Endothelial cell of umbilical vein (primary cell): ENCODE data around the gene MATK.
"Not testable (repeated sequence)": the region's sequence is repeated elsewhere in the genome, so short reads cannot be mapped to it uniquely, and the experiment has no call there.

ENCODE experiments used
- EZH2 ChIP-seq: IDR thresholded peaks from 2 replicates; pipeline ENCODE4 v1.6.1; 2012; ENCODE audit warnings: borderline replicate concordance, low read depth, mild to moderate bottlenecking, moderate library complexity, low read length, inconsistent platforms; ENCODE audit not compliant: severe bottlenecking
- GATA2 ChIP-seq: IDR thresholded peaks from 2 replicates; pipeline ENCODE4 v1.7.0; 2011; ENCODE audit warnings: low read depth, mild to moderate bottlenecking, moderate library complexity, mixed read lengths, low read length; ENCODE audit not compliant: insufficient read length, insufficient read depth
- JUN ChIP-seq: IDR thresholded peaks from 2 replicates; pipeline ENCODE4 v1.6.1; 2011; ENCODE audit warnings: borderline replicate concordance, low read depth; ENCODE audit not compliant: insufficient read length, insufficient read depth
- POLR2A ChIP-seq: IDR thresholded peaks from 2 replicates; pipeline ENCODE4 v1.6.1; 2012; ENCODE audit warnings: low read depth, mild to moderate bottlenecking, control low read depth, low read length
- POLR2AphosphoS5 ChIP-seq: IDR thresholded peaks from 2 replicates; pipeline ENCODE4 v1.6.1; 2012; ENCODE audit warnings: low read depth, mild to moderate bottlenecking, control low read depth, low read length, moderate library complexity; ENCODE audit not compliant: insufficient read depth
- TF ChIP-seq, protein P1 (sequence below), 2 donors: IDR thresholded peaks; 1 replicate in 1 of 2; 2 replicates in 1 of 2; pipeline ENCODE4 v1.5.1; 2011; ENCODE audit warnings: low read length in 2 of 2, mild to moderate bottlenecking in 2 of 2, moderate library complexity in 2 of 2, control low read depth in 1 of 2, inconsistent platforms in 1 of 2, low read depth in 1 of 2; ENCODE audit not compliant: insufficient read depth in 1 of 2; ENCODE audit errors: extremely low read depth in 1 of 2

DNA sequence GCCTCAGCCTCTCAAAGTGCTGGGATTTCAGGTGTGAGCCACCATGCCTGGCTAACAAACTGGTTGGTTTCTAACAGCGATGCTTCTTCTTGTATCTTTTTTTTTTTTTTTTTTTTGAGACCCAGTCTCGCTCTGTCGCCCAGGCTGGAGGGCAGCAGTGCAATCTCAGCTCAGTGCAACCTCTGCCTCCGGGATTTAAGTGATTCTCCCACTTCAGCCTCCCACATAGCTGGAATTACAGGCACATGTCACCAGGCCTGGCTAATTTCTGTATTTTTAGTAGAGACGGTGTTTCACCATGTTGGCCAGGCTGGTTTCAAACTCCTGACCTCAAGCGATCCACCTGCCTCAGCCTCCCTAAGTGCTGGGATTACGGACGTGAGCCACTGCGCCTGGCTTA is 30.0 kb upstream of the MATK start:
- TF ChIP-seq, protein P1, sequence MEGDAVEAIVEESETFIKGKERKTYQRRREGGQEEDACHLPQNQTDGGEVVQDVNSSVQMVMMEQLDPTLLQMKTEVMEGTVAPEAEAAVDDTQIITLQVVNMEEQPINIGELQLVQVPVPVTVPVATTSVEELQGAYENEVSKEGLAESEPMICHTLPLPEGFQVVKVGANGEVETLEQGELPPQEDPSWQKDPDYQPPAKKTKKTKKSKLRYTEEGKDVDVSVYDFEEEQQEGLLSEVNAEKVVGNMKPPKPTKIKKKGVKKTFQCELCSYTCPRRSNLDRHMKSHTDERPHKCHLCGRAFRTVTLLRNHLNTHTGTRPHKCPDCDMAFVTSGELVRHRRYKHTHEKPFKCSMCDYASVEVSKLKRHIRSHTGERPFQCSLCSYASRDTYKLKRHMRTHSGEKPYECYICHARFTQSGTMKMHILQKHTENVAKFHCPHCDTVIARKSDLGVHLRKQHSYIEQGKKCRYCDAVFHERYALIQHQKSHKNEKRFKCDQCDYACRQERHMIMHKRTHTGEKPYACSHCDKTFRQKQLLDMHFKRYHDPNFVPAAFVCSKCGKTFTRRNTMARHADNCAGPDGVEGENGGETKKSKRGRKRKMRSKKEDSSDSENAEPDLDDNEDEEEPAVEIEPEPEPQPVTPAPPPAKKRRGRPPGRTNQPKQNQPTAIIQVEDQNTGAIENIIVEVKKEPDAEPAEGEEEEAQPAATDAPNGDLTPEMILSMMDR (IDR thresholded peaks at IDR 0.05; ENCODE audit: extremely low read depth in 1 of 2, insufficient read depth in 1 of 2, low read depth in 1 of 2, low read length in 2 of 2) = not testable (repeated sequence)
- TF ChIP-seq POLR2A, POLR2AphosphoS5, JUN, EZH2, GATA2: not testable (repeated sequence)
